MCF 10A (cell line): Measurements from ENCODE around the gene SPDYA. TPM values are rescaled to one million over a fixed set of nuclear protein-coding genes. Genes with fewer than 3 reads are reported as not detected.

Source experiments
- BruUV-seq: library from RNA; stranded (reverse); fragments of 400-500 nt; replicated peaks from 2 replicates; lab custom pipeline; 2021; lab: Mats Ljungman, UMichigan
- CTCF ChIA-PET: fragments of 300-600 bp; sonication (Branson Sonifier 250); formaldehyde crosslinking; extraction: SDS; loops from one replicate; lab custom pipeline; 2021; ENCODE audit warnings: antibody characterized with exemption, inconsistent platforms; lab: Yijun Ruan, JAX
- POLR2A ChIA-PET: fragments of 300-600, 350-650 bp; sonication (Branson Sonifier 250); formaldehyde crosslinking; extraction: SDS; loops from one replicate; lab custom pipeline; 2020; ENCODE audit warnings: antibody characterized with exemption, inconsistent platforms; lab: Yijun Ruan, JAX
- DNase-seq: peaks from one replicate; pipeline ENCODE4 v3.0.0-alpha.2; 2018; ENCODE audit not compliant: unreplicated experiment
- H3K27ac Mint-ChIP-seq: one replicate; pipeline ENCODE4 v1.8.0; 2022; ENCODE audit warnings: mild to moderate bottlenecking, low read depth, mixed read lengths; ENCODE audit not compliant: unreplicated experiment
- H3K27me3 Mint-ChIP-seq: one replicate; pipeline ENCODE4 v1.8.0; 2022; ENCODE audit warnings: mixed read lengths; ENCODE audit not compliant: insufficient read depth, unreplicated experiment
- H3K36me3 Mint-ChIP-seq: one replicate; pipeline ENCODE4 v1.8.0; 2022; ENCODE audit warnings: mild to moderate bottlenecking, moderate library complexity, mixed read lengths; ENCODE audit not compliant: insufficient read depth, unreplicated experiment
- H3K4me1 Mint-ChIP-seq: one replicate; pipeline ENCODE4 v1.8.0; 2022; ENCODE audit warnings: mixed read lengths; ENCODE audit not compliant: insufficient read depth, unreplicated experiment
- H3K4me3 Mint-ChIP-seq: one replicate; pipeline ENCODE4 v1.8.0; 2022; ENCODE audit warnings: mild to moderate bottlenecking, moderate library complexity, mixed read lengths; ENCODE audit not compliant: unreplicated experiment
- H3K9me3 Mint-ChIP-seq: one replicate; pipeline ENCODE4 v1.8.0; 2022; ENCODE audit warnings: mixed read lengths; ENCODE audit not compliant: unreplicated experiment
- CTCF ChIP-seq: fragments of 200-600 bp; IDR thresholded peaks from one replicate; pipeline ENCODE4 v1.8.0; 2022; ENCODE audit warnings: antibody characterized with exemption, mild to moderate bottlenecking; ENCODE audit not compliant: unreplicated experiment
- intact Hi-C: fragments of 100-400 bp; cut with micrococcal nuclease; formaldehyde crosslinking; loops from 2 replicates; pipeline ENCODE4 v1.14.1; 2022
- total RNA-seq: library from RNA; stranded (reverse); gene quantifications from 2 replicates; pipeline ENCODE4 v1.2.3, GENCODE V29; 2022

The SPDYA gene
- total RNA-seq, 1 experiment from 2014 or later = 2.8 TPM

- TF ChIP-seq CTCF = no peak
- H3K36me3 Mint-ChIP-seq = peaks cover 20% of the 10 kb centered on the region
- peak overlapping the region; percentile 88 for H3K4me3 Mint-ChIP-seq
- no peaks in the 10 kb centered on the region for H3K9me3 Mint-ChIP-seq
- no TSS peak for BruUV-seq
- CTCF ChIA-PET = interaction anchor here (0.7 to 2.1 kb wide), 2 partner anchors 14 to 57 kb away, joined by 3 to 11 read pairs; no protein-coding TSS in a partner anchor
- H3K27ac Mint-ChIP-seq = peak overlapping the region; percentile 92
- intact Hi-C loops = loop anchor here (2.0 to 5.0 kb wide), 3 partner anchors 25 to 329 kb away; partner anchors contain the start of gene TRMT61B
- peak; percentile 67 for DNase-seq
- POLR2A ChIA-PET = interaction anchor here (0.6 to 6.9 kb wide), 33 partner anchors 10 to 1251 kb away, joined by 3 to 79 read pairs (median 5); partner anchors contain the start of genes PPP1CB, TRMT61B and YPEL5
- no peaks in the 10 kb centered on the region for H3K27me3 Mint-ChIP-seq
- peaks cover 27% of the 10 kb centered on the region for H3K4me1 Mint-ChIP-seq
Observed at GRCh38 chr2:28895189-28895893, 84.7 kb downstream of the SPDYA start.

GRCh38 chr2:28896906-28897305, 86.3 kb downstream of the SPDYA start:
- Mint-ChIP-seq H3K36me3 (peaks cover 29% of the 10 kb centered on the region), H3K27ac (peak overlapping the region; percentile 39), H3K4me3 (peak overlapping the region; percentile 88), H3K27me3 (no peaks in the 10 kb centered on the region), H3K9me3 (no peaks in the 10 kb centered on the region), H3K4me1 (peaks cover 33% of the 10 kb centered on the region)
- ChIA-PET CTCF (interaction anchor here (1.3 to 2.1 kb wide), 2 partner anchors 13 to 49 kb away, joined by 4 to 11 read pairs; no protein-coding TSS in a partner anchor), POLR2A (interaction anchor here (0.6 to 6.9 kb wide), 16 partner anchors 8 to 1525 kb away, joined by 3 to 79 read pairs (median 4); partner anchors contain the start of genes PPP1CB, TRMT61B and ZNF513)
- no TSS peak for BruUV-seq
- no peak for TF ChIP-seq CTCF
- intact Hi-C loops = loop anchor here (5.0 kb wide), 1 partner anchor 75 kb away; no protein-coding TSS in a partner anchor
- peak; percentile 44 for DNase-seq

- Mint-ChIP-seq H3K36me3 (peaks cover 40% of the 10 kb centered on the region), H3K27ac (no peak overlapping the region), H3K27me3 (no peaks in the 10 kb centered on the region), H3K4me1 (peaks cover 33% of the 10 kb centered on the region), H3K4me3 (peak overlapping the region; percentile 88), H3K9me3 (no peaks in the 10 kb centered on the region)
- POLR2A ChIA-PET = interaction anchor here (6.9 kb wide), 1 partner anchor 28 kb away, joined by 79 read pairs; the partner anchor contains the start of gene TRMT61B
- no peak for DNase-seq
- CTCF ChIA-PET = interaction anchor here (0.9 kb wide), 1 partner anchor 16 kb away, joined by 4 read pairs; no protein-coding TSS in a partner anchor
- no TSS peak for BruUV-seq
- intact Hi-C loops = loop anchor here (5.0 kb wide), 1 partner anchor 76 kb away; no protein-coding TSS in a partner anchor
- no peak for TF ChIP-seq CTCF
Observed at GRCh38 chr2:28898048-28898447, 87.4 kb downstream of the SPDYA start.

Other genes starting within 250 kb of the SPDYA start
- 244 and 269 TPM in 2 replicates for gene PPP1CB, start 59.0 kb upstream of the SPDYA start, total RNA-seq
- gene TRMT61B, start 59.5 kb downstream of the SPDYA start, total RNA-seq = 10.4 and 13.4 TPM in 2 replicates
- gene WDR43, start 83.8 kb downstream of the SPDYA start, total RNA-seq = 100 and 160 TPM in 2 replicates
- 0.16 TPM in 1 of 2 replicates, not detected in the other for gene TOGARAM2, start 170.5 kb downstream of the SPDYA start, total RNA-seq